Measurements from ENCODE around the gene PLEKHS1.
"Not testable (repeated sequence)": the region's sequence is repeated elsewhere in the genome, so short reads cannot be mapped to it uniquely, and the experiment has no call there.

The PLEKHS1 gene

GRCh38 chr10:113740850-113741249 is 10.6 kb upstream of the PLEKHS1 start:
- no peak for DNase-seq (ENCODE audit: low read depth, low spot score)

GRCh38 chr10:113742466-113742865 is 9.0 kb upstream of the PLEKHS1 start:
- no peak for DNase-seq (ENCODE audit: low read depth, low spot score)

GRCh38 chr10:113743594-113743993 is 7.9 kb upstream of the PLEKHS1 start:
- DNase-seq (ENCODE audit: low read depth, low spot score) = no peak

DNA sequence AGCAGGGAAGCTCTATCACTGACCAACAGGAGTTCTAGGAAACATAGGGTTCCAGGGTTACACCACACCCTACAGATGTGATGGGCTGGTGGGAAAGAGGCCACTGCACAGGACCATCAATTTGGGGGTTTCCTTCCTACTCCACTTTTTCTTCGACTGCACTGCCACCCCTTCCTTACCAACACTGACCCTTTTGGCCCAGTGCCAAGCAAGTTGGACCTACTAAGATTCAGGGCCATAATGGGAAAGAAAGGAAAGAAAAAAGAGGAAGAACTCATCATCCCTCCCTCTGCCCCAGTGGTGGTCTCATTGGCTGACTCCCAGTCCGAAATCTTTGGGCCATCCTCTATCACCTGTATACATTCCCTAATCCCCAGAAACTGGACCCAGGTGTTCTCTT is 6.1 kb upstream of the PLEKHS1 start:
- DNase-seq (ENCODE audit: low read depth, low spot score) = no peak

DNA sequence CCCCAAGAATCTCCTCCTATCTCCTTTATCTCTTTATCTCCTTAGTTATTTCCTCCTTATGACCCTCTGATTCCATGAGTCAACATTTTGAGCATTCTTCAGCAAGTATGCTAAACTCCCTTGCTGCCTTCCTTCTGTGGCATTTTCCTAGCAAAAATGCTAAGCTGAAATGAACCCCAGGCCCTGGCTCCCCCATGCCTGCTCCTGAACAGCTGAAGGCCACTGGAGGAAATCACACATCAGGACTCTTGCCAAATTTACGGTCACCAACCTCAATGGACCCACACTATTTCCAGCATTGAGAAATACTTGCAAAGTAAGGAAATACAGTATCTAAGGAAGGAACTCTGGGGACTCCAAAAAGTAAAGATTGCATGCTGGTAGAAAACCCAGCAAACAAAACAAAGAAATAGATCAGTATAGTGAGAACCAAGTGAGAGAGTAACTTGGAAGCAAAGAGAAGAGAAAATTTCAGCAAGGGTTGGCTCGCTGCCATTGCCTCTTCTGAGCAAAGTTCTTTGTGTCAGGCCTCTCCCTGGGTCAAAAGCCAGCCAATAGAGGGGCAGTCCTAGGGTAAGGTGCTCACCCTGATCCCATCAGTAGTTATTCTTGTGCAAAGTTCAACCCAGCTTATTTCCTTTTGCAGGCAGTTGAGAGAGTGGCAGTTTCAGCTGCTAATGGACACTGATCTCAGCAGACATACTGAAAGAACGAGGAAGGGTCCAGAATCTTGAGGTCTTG is 5.1 kb upstream of the PLEKHS1 start:
- no peak for DNase-seq (ENCODE audit: low read depth, low spot score)

GRCh38 chr10:113752553-113752952 is 1.1 kb downstream of the PLEKHS1 start:
- no peak for DNase-seq (ENCODE audit: low read depth, low spot score)

DNA sequence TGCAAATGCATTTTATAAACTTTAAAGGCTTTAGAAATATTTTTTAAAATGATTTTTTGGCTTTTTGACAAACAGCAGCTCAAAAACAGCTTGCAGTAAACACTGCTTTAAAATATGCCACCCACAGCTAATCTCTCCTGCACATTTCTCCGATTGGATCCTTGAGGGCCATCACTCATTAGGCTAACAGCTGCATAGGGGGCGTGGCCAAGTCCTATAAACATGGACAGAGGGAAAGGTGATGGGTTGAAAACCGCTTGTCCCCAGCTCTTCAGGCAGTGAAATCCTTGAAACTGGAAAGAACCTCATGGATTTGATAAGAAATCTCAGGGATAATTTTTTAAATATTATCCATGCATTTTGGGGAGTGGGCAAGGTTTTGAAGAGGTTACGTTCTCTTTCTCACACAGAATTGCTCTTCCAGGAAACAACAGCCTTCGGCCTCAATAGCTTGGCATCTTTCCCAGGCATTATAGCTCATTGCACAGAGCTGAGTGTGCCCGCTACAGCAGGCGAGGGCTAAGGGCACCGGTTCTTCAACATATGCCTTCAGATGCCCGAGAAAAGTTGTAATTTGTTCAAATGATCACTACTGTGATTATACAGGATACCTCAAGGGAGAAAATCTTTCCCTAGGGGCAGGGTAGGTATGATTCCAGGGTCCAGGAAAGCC is 1.7 kb downstream of the PLEKHS1 start:
- DNase-seq (ENCODE audit: low read depth, low spot score) = no peak

GRCh38 chr10:113754125-113754524 is 2.6 kb downstream of the PLEKHS1 start:
- no peak for DNase-seq (ENCODE audit: low read depth, low spot score)

GRCh38 chr10:113754768-113755167 is 3.3 kb downstream of the PLEKHS1 start:
- DNase-seq (ENCODE audit: low read depth, low spot score) = no peak

DNA sequence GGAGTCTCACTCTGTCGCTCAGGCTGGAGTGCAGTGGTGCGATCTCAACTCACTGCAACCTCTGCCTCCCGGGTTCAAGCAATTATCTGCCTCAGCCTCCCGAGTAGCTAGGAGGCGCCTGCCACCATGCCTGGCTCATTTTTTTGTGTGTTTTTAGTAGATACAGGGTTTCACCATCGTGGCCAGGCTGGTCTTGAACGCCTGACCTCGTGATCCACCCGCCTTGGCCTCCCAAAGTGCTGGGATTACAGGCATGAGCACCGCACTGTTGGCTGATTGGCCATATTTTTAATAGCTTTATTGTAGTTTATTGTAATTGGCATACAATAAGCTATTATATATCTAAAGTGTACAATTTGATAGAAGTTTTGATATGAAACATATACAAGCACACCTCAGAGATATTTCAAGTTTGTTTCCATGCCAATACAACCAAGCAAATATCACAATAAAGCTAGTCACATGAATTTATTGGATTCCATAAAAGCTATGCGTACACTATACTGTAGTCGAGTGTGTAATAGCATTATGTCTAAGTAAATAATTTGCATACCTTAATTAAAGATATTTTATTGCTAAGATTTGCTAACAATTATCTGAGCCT is 5.6 kb downstream of the PLEKHS1 start:
- DNase-seq (ENCODE audit: low read depth, low spot score) = no peak

GRCh38 chr10:113762083-113762482 is 10.6 kb downstream of the PLEKHS1 start:
- DNase-seq (ENCODE audit: low read depth, low spot score) = no peak

GRCh38 chr10:113764582-113764981 is 13.1 kb downstream of the PLEKHS1 start:
- no peak for DNase-seq (ENCODE audit: low read depth, low spot score)

DNA sequence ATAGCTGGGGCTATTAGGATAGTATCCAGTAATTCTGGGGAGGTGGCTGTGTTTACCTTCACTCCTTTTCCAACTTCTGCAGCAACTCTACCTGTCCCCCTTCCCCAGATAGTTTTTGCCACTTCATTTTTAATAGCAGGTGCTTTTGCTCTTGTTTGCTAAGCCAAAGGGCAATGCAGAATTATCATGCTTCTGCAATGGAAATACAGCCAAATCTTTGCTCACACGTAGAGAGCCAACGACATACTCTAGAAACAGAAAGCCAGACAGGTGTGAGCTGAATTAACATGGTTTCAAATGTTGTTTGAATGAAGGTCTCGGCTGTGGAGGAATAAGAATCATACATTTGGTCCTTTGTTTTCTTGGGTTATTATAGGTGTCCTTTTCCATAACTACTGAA is 14.4 kb downstream of the PLEKHS1 start:
- DNase-seq (ENCODE audit: low read depth, low spot score) = no peak

- no peak for DNase-seq (ENCODE audit: low read depth, low spot score)
Measured at GRCh38 chr10:113767222-113767621, 15.7 kb downstream of the PLEKHS1 start.

- no peak for DNase-seq (ENCODE audit: low read depth, low spot score)
Measured at GRCh38 chr10:113770346-113770745, 18.9 kb downstream of the PLEKHS1 start.

GRCh38 chr10:113771131-113771530 is 19.6 kb downstream of the PLEKHS1 start:
- not testable (repeated sequence) for DNase-seq (ENCODE audit: low read depth, low spot score)

- DNase-seq (ENCODE audit: low read depth, low spot score) = no peak
Measured at GRCh38 chr10:113775686-113776294, 24.3 kb downstream of the PLEKHS1 start.

DNA sequence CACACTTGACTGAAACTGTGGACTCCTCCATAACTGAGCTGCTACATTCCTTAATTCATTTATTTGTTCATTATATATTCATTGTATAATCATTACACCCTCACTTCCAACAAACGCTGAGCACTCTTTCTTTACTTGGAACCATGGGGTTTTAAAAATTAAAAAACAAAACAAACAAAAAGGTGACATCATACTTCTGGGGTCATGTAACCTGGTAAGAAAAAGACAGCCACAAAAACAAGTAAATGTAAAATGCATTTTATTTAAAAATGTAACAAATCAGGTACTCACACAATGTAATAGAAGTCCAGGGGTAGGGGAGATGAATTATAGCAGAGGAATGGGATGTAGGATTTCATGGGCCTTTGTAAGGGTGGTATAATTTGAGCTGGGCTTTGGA is 25.1 kb downstream of the PLEKHS1 start:
- no peak for DNase-seq (ENCODE audit: low read depth, low spot score)

GRCh38 chr10:113780681-113781250 is 29.3 kb downstream of the PLEKHS1 start:
- DNase-seq (ENCODE audit: low read depth, low spot score) = no peak

DNA sequence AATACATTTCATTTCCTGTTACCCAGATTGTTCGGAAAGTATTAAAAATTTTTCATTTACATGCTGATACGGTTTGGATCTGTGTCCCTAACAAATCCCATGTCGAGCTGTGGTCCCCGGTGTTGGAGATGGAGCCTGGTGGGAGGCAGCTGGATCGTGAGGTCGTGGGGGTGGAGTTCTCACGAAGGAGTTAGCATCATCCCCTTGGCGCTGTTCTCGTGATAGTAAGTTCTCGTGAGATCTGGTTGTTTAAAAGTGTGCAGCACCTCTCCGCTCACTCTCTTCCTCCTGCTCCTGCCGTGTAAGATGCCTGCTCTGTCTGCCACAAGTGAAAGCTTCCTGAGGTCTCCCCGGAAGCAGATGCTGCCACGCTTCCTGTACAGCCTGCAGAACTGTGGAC is 30.9 kb downstream of the PLEKHS1 start:
- no peak for DNase-seq (ENCODE audit: low read depth, low spot score)

GRCh38 chr10:113782986-113783704 is 31.7 kb downstream of the PLEKHS1 start:
- DNase-seq (ENCODE audit: low read depth, low spot score) = no peak
